Body of pancreas (tissue), 4 donors: Measurements from ENCODE around the gene JKAMP.

Experiments used
- CTCF ChIP-seq, 7 experiments: fragments of 450-650 bp in 4 of 7; fragments of 200-600 bp in 3 of 7; sonication (generic) in 3 of 7; IDR thresholded peaks; one replicate each; pipeline ENCODE4 v1.5.1; 2016 to 2019; ENCODE audit warnings: antibody characterized with exemption in 7 of 7
- POLR2A ChIP-seq, 3 donors: fragments of 450-650 bp; IDR thresholded peaks; one replicate each; pipeline ENCODE4 v1.6.1; 2016; ENCODE audit warnings: antibody characterized with exemption in 3 of 3, mild to moderate bottlenecking in 2 of 3

GRCh38 chr14:59450716-59451115 lies 33.6 kb upstream of the JKAMP start:
- TF ChIP-seq CTCF (IDR thresholded peaks at IDR 0.05) (no peak), POLR2A (IDR thresholded peaks at IDR 0.05) (no peak)
